SH-SY5Y (cell line): ENCODE measurements around the gene LYSMD4.

Experiments
- GATA2 ChIP-seq: IDR thresholded peaks from 2 replicates; pipeline ENCODE4 v1.6.1; 2011; ENCODE audit warnings: mild to moderate bottlenecking, low read depth, low read length
- GATA3 ChIP-seq: IDR thresholded peaks from 2 replicates; pipeline ENCODE4 v1.6.1; 2011; ENCODE audit warnings: low read depth, mild to moderate bottlenecking, low read length, moderate library complexity

GRCh38 chr15:99716540-99717095, 16.6 kb downstream of the LYSMD4 start:
- no peak for TF ChIP-seq GATA3
- TF ChIP-seq GATA2 = no peak
